Mucosa of descending colon (tissue), 3 donors: Measurements from ENCODE around the gene FAHD1. TPM values are rescaled to one million over a fixed set of nuclear protein-coding genes. Genes with fewer than 3 reads are reported as not detected.
A peak's percentile ranks its signal among the peaks of the same experiment; 100 is the strongest.
"Not testable (repeated sequence)": the region's sequence is repeated elsewhere in the genome, so short reads cannot be mapped to it uniquely, and the experiment has no call there.

Experiments used
- ATAC-seq: fragments of 200-7000 bp; cut with Tn5 transposase; one replicate; pipeline ENCODE4 v1.9.1; 2020; ENCODE audit warnings: mild to moderate bottlenecking, moderate library complexity
- DNase-seq, 3 donors: peaks; one replicate each; pipeline ENCODE4 v3.0.0-alpha.2; 2020
- H3K36me3 ChIP-seq: fragments of 200-600 bp; one replicate; pipeline ENCODE4 v1.8.0; 2021; ENCODE audit warnings: low read depth, mild to moderate bottlenecking
- H3K4me1 ChIP-seq: fragments of 200-600 bp; one replicate; pipeline ENCODE4 v1.8.0; 2021; ENCODE audit warnings: low read depth, mild to moderate bottlenecking
- H3K4me3 ChIP-seq: fragments of 200-600 bp; one replicate; pipeline ENCODE4 v1.8.0; 2021; ENCODE audit warnings: mild to moderate bottlenecking
- H3K9me3 ChIP-seq: fragments of 200-600 bp; one replicate; pipeline ENCODE4 v1.8.0; 2021; ENCODE audit warnings: mild to moderate bottlenecking
- intact Hi-C, 2 donors: fragments of 100-400 bp; cut with DNase I in 1 of 2; cut with micrococcal nuclease in 1 of 2; formaldehyde crosslinking; loops; one replicate each; pipeline versions ENCODE4 v1.11.0 to v1.11.1; 2022; cut with DNase I, micrococcal nuclease
- total RNA-seq, 3 donors: library from RNA; stranded (reverse); fragmentation: NEBNext Ultra II Directional in 2 of 3; extraction: Animal tissue kit (Norgen Biotek cat#: 25700) in 2 of 3; gene quantifications; one replicate each; pipeline versions ENCODE4 v1.2.1 to v1.2.4, GENCODE V29; 2021 to 2023
- TF ChIP-seq, protein P1 (sequence below): fragments of 200-600 bp; IDR thresholded peaks from one replicate; pipeline ENCODE4 v1.8.0; 2022; ENCODE audit warnings: antibody characterized with exemption, mild to moderate bottlenecking
- donor health status: DM: no; HTN: no; CAD: no; lungs with moderate emphysema.
- donor health status: DM: no; HTN: no; CAD: no.
- donor health status: DM: no; HTN: yes; CAD: no.

Gene FAHD1
- total RNA-seq, 3 donors from 2014 or later = 31.4 to 59.6 (median 54.6) TPM

DNA sequence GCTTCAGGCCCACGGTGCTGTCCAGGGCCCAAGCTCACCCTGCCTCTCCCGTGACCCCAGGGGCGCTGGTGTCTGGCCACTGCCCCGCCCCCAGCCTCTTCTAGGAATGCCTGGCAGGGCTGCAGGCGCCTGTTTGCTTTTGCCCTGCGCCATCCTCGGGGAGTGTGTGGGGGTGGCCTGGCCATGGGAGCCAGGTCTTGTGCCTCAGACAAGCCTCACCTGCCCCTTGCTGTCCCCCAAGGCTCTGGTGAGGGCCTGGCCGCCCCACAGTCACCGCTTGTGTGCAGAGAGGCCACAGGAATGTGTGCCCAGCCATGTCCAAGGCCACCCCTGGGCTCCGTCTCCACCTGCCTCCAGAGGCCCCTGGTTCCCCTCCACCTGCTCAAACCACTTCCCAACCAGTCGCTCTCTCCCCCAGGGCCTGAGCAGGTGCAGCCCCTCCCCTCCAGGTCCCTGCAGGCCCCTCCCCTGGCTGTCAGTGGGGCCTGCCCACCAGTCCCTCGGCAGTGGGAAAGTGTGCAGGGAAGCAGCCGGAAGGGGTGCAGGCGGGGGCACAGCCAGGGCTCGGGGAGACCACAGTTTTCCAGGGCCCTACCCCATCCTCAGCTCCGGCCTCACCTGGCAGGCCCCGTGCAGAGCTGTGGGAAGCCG, 32.7 kb upstream of the FAHD1 start:
- TF ChIP-seq, protein P1, sequence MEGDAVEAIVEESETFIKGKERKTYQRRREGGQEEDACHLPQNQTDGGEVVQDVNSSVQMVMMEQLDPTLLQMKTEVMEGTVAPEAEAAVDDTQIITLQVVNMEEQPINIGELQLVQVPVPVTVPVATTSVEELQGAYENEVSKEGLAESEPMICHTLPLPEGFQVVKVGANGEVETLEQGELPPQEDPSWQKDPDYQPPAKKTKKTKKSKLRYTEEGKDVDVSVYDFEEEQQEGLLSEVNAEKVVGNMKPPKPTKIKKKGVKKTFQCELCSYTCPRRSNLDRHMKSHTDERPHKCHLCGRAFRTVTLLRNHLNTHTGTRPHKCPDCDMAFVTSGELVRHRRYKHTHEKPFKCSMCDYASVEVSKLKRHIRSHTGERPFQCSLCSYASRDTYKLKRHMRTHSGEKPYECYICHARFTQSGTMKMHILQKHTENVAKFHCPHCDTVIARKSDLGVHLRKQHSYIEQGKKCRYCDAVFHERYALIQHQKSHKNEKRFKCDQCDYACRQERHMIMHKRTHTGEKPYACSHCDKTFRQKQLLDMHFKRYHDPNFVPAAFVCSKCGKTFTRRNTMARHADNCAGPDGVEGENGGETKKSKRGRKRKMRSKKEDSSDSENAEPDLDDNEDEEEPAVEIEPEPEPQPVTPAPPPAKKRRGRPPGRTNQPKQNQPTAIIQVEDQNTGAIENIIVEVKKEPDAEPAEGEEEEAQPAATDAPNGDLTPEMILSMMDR = no peak
- intact Hi-C loops = no loop called here
- no peaks in the 10 kb centered on the region for H3K36me3 ChIP-seq
- no peaks in the 10 kb centered on the region for H3K4me1 ChIP-seq
- no peak overlapping the region for H3K4me3 ChIP-seq
- ATAC-seq (peak; percentile 20), DNase-seq (no peak)
- peaks cover 11% of the 10 kb centered on the region for H3K9me3 ChIP-seq

DNA sequence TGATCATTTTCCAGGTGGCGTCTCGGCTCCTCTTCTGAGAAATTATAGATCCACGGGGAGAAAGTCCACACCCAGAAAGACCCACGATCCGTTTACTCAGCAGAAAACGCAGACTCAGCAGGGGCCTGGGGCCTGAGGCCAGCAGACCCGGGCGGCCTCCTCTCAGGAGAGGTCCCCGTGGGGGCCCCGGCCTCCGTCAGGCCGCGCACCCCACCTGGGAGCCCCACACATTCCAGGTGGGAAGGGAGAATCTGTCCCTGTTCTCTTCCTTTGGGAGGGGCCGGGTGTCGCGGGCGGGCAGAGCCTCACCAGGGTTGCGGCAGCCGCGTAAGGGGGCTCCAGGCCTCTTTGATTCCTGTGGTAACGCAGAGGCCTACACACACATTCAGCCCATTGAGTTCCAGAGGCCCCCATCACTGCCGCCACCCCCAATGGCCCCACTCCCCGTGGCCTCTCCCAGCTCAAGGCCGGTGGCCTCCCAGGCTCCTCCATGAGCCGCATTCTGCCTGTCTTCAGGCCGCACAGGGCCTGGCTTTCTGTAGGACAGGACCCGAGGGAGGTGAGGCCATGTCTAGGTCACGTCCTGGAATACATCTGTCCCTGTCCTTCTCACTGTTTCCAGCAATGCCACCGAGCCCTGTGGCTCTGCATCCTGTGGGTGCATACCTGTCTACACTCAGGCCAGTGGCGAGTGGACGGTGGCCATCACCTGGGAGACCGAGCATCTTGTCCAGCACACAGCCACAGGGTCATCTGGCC, 31.9 kb upstream of the FAHD1 start:
- Histone ChIP-seq H3K9me3 (peaks cover 14% of the 10 kb centered on the region), H3K36me3 (no peaks in the 10 kb centered on the region), H3K4me3 (no peak overlapping the region), H3K4me1 (no peaks in the 10 kb centered on the region)
- intact Hi-C loops = no loop called here
- TF ChIP-seq, protein P1 = no peak
- ATAC-seq (no peak), DNase-seq (no peak)

DNA sequence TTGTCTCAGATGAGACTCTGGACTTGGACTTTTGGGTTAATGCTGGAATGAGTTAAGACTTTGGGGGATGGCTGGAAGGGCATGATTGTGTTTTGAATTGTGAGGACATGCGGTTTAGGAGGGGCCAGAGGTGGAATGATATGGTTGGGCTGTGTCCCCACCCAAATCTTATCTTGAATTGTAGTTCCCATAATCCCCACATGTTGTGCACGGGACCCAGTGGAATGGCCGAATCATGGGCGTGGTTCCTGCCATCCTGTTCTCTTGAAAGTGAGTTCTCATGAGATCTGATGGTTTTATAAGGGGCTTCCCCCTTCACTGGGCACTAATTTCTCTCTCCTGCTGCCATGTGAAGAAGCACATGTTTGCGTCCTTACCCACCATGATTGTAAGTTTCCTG, 27.7 kb upstream of the FAHD1 start:
- H3K4me1 ChIP-seq, intact Hi-C loops, H3K36me3 ChIP-seq, DNase-seq, H3K4me3 ChIP-seq, ATAC-seq: not testable (repeated sequence)
- peaks cover 14% of the 10 kb centered on the region for H3K9me3 ChIP-seq

DNA sequence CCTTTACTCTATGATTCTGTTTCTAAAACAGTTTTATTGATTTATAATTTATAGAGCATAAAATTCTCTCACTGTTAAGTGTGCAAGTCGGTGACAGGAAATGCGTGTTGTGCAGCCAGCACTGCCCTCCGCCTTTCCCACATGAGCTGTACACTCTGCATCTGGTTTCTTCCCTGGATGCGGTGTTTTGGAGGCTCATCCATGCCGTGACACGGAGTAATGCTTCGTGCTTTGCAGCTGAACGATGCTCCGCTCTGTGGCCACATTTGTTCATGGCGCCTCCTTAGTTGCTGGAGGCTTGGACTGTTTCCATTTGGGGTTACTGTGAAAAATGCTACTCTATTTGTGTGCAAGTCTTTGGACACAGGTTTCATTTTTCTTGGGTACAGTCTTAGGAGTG, 26.3 kb upstream of the FAHD1 start:
- peaks cover 14% of the 10 kb centered on the region for H3K9me3 ChIP-seq
- intact Hi-C loops = no loop called here
- no peak overlapping the region for H3K4me3 ChIP-seq
- TF ChIP-seq, protein P1 = no peak
- no peaks in the 10 kb centered on the region for H3K4me1 ChIP-seq
- ATAC-seq (no peak), DNase-seq (no peak)
- H3K36me3 ChIP-seq = no peaks in the 10 kb centered on the region

DNA sequence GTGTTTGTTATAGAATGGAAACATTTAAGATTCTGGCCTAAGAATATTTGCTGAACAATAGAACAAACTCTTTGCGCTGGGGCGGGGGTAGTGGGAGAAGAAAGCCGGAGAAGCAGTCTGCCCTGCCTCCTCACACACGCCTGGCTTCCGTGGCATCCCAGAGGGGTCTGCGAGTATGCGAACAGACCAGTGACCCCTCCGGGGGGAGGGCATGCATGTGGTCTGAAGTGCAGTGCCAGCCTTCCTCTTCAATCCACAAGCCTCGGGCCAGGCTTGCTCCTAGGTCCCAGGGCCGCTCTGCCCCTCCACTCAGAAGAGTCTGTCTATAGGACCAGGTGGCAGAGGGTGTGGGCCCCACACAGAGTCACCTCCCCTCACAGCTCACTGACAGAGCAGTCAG, 19.4 kb upstream of the FAHD1 start:
- TF ChIP-seq, protein P1 = no peak
- DNase-seq (no peak), ATAC-seq (no peak)
- no peaks in the 10 kb centered on the region for H3K36me3 ChIP-seq
- H3K9me3 ChIP-seq = no peaks in the 10 kb centered on the region
- intact Hi-C loops = no loop called here
- no peak overlapping the region for H3K4me3 ChIP-seq
- H3K4me1 ChIP-seq = no peaks in the 10 kb centered on the region

DNA sequence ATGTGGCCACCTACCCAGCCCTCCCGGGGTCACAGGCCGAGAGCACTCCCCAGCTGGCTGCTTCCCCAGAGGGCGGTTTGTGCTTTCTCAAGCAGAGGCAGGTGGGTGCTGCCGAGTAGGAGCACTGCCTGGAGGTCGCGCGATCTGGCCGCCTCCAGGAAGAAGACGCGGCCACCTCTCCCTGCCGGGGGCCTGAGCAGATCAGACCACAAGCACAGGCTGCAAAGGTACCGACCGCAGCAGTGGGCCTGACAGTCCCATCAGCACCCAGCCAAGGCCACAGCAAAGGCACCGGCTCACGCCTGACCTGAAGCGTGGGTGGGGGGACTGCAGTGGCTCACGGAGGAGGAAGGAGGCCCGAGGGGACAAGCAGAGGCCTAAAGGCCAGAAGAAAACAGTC, 18.3 kb upstream of the FAHD1 start:
- no peaks in the 10 kb centered on the region for H3K36me3 ChIP-seq
- no peaks in the 10 kb centered on the region for H3K4me1 ChIP-seq
- TF ChIP-seq, protein P1 = no peak
- no peak overlapping the region for H3K4me3 ChIP-seq
- H3K9me3 ChIP-seq = no peaks in the 10 kb centered on the region
- ATAC-seq = no peak
- intact Hi-C loops = no loop called here
- no peak for DNase-seq
